Endodermal cell (in vitro differentiated cells): ENCODE measurements around the gene BAZ1A. TPM values are rescaled to one million over a fixed set of nuclear protein-coding genes. Genes with fewer than 3 reads are reported as not detected.

Source experiments
- DNase-seq: peaks from one replicate; pipeline ENCODE4 v3.0.0-alpha.2; 2017
- H3K27ac ChIP-seq: 2 replicates; pipeline ENCODE4 v1.5.1; 2013; ENCODE audit warnings: mild to moderate bottlenecking, low read depth, low read length, moderate library complexity
- H3K27me3 ChIP-seq: 2 replicates; pipeline ENCODE4 v1.6.1; 2013; ENCODE audit warnings: mild to moderate bottlenecking, low read length, moderate library complexity; ENCODE audit not compliant: insufficient read depth, control insufficient read depth, poor library complexity, severe bottlenecking
- H3K36me3 ChIP-seq: 2 replicates; pipeline ENCODE4 v1.7.0; 2013; ENCODE audit warnings: mild to moderate bottlenecking, low read length, moderate library complexity; ENCODE audit not compliant: control insufficient read depth, insufficient read depth
- H3K4me1 ChIP-seq: one replicate; pipeline ENCODE4 v1.7.0; 2013; ENCODE audit warnings: low read length; ENCODE audit not compliant: control insufficient read depth, insufficient read depth
- H3K4me3 ChIP-seq: 2 replicates; pipeline ENCODE4 v1.5.1; 2013; ENCODE audit warnings: mild to moderate bottlenecking, low read length, moderate library complexity
- H3K9ac ChIP-seq: 2 replicates; pipeline ENCODE4 v1.6.1; 2013; ENCODE audit warnings: mild to moderate bottlenecking, low read length, moderate library complexity; ENCODE audit not compliant: poor library complexity, severe bottlenecking; ENCODE audit errors: extremely low read depth
- H3K9me3 ChIP-seq: 2 replicates; pipeline ENCODE4 v1.6.1; 2013; ENCODE audit warnings: mild to moderate bottlenecking, low read length, moderate library complexity; ENCODE audit not compliant: control insufficient read depth
- H3K27ac Mint-ChIP-seq: 2 replicates; pipeline ENCODE4 v1.8.0; 2020; ENCODE audit warnings: mixed read lengths
- H3K27me3 Mint-ChIP-seq: 2 replicates; pipeline ENCODE4 v1.8.0; 2021; ENCODE audit warnings: mild to moderate bottlenecking, mixed read lengths; ENCODE audit not compliant: insufficient read depth
- H3K36me3 Mint-ChIP-seq: 2 replicates; pipeline ENCODE4 v1.8.0; 2020; ENCODE audit warnings: low read depth, mixed read lengths
- H3K4me1 Mint-ChIP-seq: 2 replicates; pipeline ENCODE4 v1.8.0; 2020; ENCODE audit warnings: mixed read lengths
- H3K4me3 Mint-ChIP-seq: 2 replicates; pipeline ENCODE4 v1.8.0; 2020; ENCODE audit warnings: mild to moderate bottlenecking, moderate library complexity, mixed read lengths
- H3K9me3 Mint-ChIP-seq: 2 replicates; pipeline ENCODE4 v1.8.0; 2020; ENCODE audit warnings: mild to moderate bottlenecking, mixed read lengths
- WGBS, 2 experiments: methylation state at CpG; one replicate each; pipeline versions ENCODE4 v1.1.5 to v1.1.7; 2013; ENCODE audit warnings: missing lambda C conversion rate in 2 of 2, mixed read lengths in 1 of 2; ENCODE audit not compliant: insufficient coverage in 1 of 2, insufficient read length in 1 of 2; 5-methylcytosine and 5-hydroxymethylcytosine counted together
- total RNA-seq, 2 donors: library from RNA; stranded (reverse); fragmentation: NEBNext Ultra II Directional in 1 of 2; extraction: Animal tissue kit (Norgen Biotek cat#: 25700) in 1 of 2; gene quantifications; 2 replicates in 1 of 2; 3 replicates in 1 of 2; pipeline ENCODE4 v1.2.1, GENCODE V29; 2021
- TF ChIP-seq, protein P1 (sequence below): fragments of 200-600 bp; sonication (generic); conservative IDR thresholded peaks from 2 replicates; pipeline ENCODE4 v1.5.0; 2021; ENCODE audit warnings: antibody characterized with exemption, mild to moderate bottlenecking

BAZ1A gene
- total RNA-seq, 2 donors from 2014 or later = 22.3 to 23.3 TPM

DNA sequence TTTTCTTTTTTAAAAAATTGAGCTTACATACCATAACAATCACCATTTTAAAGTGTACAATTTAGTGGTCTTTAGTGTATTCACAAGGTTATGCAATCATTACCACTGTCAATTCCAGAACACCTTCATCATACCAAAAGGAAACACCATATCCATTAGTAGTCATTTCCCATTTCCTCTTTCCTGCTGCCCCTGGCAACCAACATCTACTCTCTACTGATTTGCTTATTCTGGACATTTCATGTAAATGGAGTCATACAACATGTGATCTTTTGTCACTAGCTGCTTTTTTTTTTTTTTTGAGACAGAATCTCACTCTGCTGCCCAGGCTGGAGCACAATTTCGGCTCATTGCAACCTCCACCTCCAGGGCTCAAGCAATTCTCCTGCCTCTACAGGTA is 93.9 kb downstream of the BAZ1A start:
- Mint-ChIP-seq H3K27ac (no peak overlapping the region), H3K27me3 (no peaks in the 10 kb centered on the region), H3K36me3 (peaks cover 59% of the 10 kb centered on the region), H3K4me3 (no peak overlapping the region), H3K4me1 (no peaks in the 10 kb centered on the region), H3K9me3 (no peaks in the 10 kb centered on the region)
- Histone ChIP-seq H3K27ac (no peak overlapping the region), H3K4me3 (no peak overlapping the region), H3K36me3 (peaks cover 84% of the 10 kb centered on the region), H3K27me3 (no peaks in the 10 kb centered on the region), H3K9me3 (no peaks in the 10 kb centered on the region), H3K9ac (no peak overlapping the region), H3K4me1 (no peaks in the 10 kb centered on the region)
- DNase-seq = no peak
- TF ChIP-seq, protein P1, sequence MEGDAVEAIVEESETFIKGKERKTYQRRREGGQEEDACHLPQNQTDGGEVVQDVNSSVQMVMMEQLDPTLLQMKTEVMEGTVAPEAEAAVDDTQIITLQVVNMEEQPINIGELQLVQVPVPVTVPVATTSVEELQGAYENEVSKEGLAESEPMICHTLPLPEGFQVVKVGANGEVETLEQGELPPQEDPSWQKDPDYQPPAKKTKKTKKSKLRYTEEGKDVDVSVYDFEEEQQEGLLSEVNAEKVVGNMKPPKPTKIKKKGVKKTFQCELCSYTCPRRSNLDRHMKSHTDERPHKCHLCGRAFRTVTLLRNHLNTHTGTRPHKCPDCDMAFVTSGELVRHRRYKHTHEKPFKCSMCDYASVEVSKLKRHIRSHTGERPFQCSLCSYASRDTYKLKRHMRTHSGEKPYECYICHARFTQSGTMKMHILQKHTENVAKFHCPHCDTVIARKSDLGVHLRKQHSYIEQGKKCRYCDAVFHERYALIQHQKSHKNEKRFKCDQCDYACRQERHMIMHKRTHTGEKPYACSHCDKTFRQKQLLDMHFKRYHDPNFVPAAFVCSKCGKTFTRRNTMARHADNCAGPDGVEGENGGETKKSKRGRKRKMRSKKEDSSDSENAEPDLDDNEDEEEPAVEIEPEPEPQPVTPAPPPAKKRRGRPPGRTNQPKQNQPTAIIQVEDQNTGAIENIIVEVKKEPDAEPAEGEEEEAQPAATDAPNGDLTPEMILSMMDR = no peak
- WGBS, 2 experiments = 89% methylated on average over 1 of the region's 1 CpG; no CpG with 5 or more reads in 1 of the 2 experiments

DNA sequence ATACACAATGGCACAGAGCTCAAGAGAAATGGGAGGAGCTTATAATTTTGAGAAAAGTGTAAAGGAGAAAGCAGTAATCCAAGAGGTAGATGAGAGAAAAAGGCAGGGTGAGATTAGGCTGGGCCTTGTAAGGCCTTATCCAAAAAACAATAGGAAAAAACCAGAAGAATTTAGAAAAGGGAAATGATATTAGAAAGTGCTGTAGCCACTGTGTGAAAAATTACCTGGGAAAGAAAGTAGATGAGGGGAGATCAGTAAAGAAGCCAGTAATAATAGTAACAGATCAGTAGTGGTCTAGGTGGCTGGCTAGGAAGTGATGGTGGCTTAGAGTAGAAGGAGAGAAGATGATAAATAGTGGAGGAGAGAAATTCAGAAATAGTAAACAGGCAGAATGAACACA is 94.5 kb downstream of the BAZ1A start:
- TF ChIP-seq, protein P1 = no peak
- H3K4me3 ChIP-seq = no peak overlapping the region
- no peak overlapping the region for H3K9ac ChIP-seq
- H3K9me3 ChIP-seq = no peaks in the 10 kb centered on the region
- no peak for DNase-seq
- H3K27me3 ChIP-seq = no peaks in the 10 kb centered on the region
- H3K36me3 Mint-ChIP-seq = peaks cover 61% of the 10 kb centered on the region
- no peak overlapping the region for H3K27ac ChIP-seq
- no peaks in the 10 kb centered on the region for H3K4me1 Mint-ChIP-seq
- no peaks in the 10 kb centered on the region for H3K27me3 Mint-ChIP-seq
- H3K9me3 Mint-ChIP-seq = no peaks in the 10 kb centered on the region
- H3K4me1 ChIP-seq = no peaks in the 10 kb centered on the region
- no peak overlapping the region for H3K4me3 Mint-ChIP-seq
- peaks cover 84% of the 10 kb centered on the region for H3K36me3 ChIP-seq
- H3K27ac Mint-ChIP-seq = no peak overlapping the region

DNA sequence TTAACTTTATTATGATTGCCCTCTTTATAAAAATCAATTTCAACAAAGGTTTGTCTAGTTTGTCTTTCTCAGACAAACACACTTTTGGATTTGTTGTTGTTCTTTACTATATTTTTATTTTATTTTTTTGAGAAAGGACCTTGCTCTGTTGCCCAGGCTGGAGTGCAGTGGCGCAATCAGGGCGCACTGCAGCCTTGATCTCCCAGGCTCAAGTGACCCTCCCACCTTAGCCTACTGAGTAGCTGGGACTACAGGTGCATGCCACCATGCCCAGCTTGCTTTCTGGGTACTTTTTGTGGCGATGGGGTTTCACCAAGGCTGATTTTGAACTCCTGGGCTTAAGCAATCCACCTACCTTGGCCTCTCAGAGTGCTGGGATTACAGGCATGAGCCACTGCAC is 96.4 kb downstream of the BAZ1A start:
- Histone ChIP-seq H3K36me3 (peaks cover 87% of the 10 kb centered on the region), H3K9ac (no peak overlapping the region), H3K4me3 (no peak overlapping the region), H3K27me3 (no peaks in the 10 kb centered on the region), H3K27ac (no peak overlapping the region), H3K9me3 (no peaks in the 10 kb centered on the region), H3K4me1 (no peaks in the 10 kb centered on the region)
- Mint-ChIP-seq H3K27me3 (no peaks in the 10 kb centered on the region), H3K4me1 (no peaks in the 10 kb centered on the region), H3K4me3 (no peak overlapping the region), H3K9me3 (no peaks in the 10 kb centered on the region), H3K27ac (no peak overlapping the region), H3K36me3 (peaks cover 61% of the 10 kb centered on the region)
- TF ChIP-seq, protein P1 = no peak
- whole genome bisulfite sequencing, 2 experiments = 94 to 100% methylated on average over 2 to 3 of the region's 3 CpGs
- no peak for DNase-seq
